Measurements from ENCODE around the gene NPAS3.

DNA sequence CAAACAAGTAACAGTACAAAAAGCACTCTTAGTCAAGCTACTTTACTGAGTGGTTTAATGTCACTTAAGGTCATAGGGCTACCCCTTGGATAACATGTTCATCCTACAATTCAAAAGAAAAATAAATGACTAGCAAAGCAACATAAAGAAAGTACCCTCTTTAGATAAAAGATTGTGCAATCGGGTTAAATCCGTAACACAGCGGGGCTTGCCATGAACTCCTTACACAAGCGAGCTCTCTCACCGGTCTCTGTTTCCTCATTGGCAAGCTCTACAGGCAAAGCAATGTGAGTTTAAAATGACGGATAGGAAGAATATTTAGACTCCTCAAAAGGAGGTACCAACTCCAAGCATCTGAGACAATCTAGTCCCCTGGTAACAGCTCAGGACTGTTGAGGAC lies 871.6 kb downstream of the NPAS3 start:
- TF ChIP-seq, protein P1, sequence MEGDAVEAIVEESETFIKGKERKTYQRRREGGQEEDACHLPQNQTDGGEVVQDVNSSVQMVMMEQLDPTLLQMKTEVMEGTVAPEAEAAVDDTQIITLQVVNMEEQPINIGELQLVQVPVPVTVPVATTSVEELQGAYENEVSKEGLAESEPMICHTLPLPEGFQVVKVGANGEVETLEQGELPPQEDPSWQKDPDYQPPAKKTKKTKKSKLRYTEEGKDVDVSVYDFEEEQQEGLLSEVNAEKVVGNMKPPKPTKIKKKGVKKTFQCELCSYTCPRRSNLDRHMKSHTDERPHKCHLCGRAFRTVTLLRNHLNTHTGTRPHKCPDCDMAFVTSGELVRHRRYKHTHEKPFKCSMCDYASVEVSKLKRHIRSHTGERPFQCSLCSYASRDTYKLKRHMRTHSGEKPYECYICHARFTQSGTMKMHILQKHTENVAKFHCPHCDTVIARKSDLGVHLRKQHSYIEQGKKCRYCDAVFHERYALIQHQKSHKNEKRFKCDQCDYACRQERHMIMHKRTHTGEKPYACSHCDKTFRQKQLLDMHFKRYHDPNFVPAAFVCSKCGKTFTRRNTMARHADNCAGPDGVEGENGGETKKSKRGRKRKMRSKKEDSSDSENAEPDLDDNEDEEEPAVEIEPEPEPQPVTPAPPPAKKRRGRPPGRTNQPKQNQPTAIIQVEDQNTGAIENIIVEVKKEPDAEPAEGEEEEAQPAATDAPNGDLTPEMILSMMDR (conservative IDR thresholded peaks at IDR 0.05; ENCODE audit: low read depth, low read length): no peak
- no peak for TF ChIP-seq EZH2phosphoT487 (IDR thresholded peaks at IDR 0.05; ENCODE audit: borderline replicate concordance, low read length)

Data from PC-3 (cell line).